K562 (cell line): Measurements from ENCODE around the gene PTPRM. TPM values are rescaled to one million over a fixed set of nuclear protein-coding genes. Genes with fewer than 3 reads are reported as not detected.

Source experiments
- ATAC-seq: fragments of 200-7000 bp; cut with Tn5 transposase; 3 replicates; pipeline ENCODE4 v1.9.1; 2020; ENCODE audit warnings: moderate library complexity
- BruUV-seq: library from RNA; stranded (reverse); fragments of 400-500 nt; replicated peaks from 2 replicates; lab custom pipeline; 2021; lab: Mats Ljungman, UMichigan
- CTCF ChIA-PET: fragments of 300-600 bp; formaldehyde crosslinking; extraction: SDS; loops from one replicate; lab custom pipeline; 2021; ENCODE audit warnings: low intra/inter-chr PET ratio; lab: Yijun Ruan, JAX
- POLR2A ChIA-PET: fragments of 300-600, 350-650 bp; sonication (Branson Sonifier 250); formaldehyde crosslinking; extraction: SDS; loops from one replicate; lab custom pipeline; 2021; ENCODE audit warnings: antibody characterized with exemption, inconsistent platforms; lab: Yijun Ruan, JAX
- DNase-seq, 4 experiments: peaks; one replicate each; pipeline versions ENCODE4 v3.0.0 to v3.0.0-alpha.2; 2011 to 2018; ENCODE audit warnings: low spot score in 3 of 4, mixed read lengths in 3 of 4; ENCODE audit errors: extremely low read depth in 1 of 4
- FAIRE-seq: peaks from 2 replicates; lab custom pipeline; 2011; peaks lifted over from hg19 to GRCh38; lab: Jason Lieb, UNC
- H2AFZ ChIP-seq: 2 replicates; pipeline ENCODE4 v1.6.0; 2011; ENCODE audit warnings: low read depth, low read length, control low read depth, inconsistent platforms
- H3K27ac ChIP-seq: fragments of 200-600 bp; 3 replicates; pipeline ENCODE4 v1.8.0; 2011; ENCODE audit warnings: low read depth, mild to moderate bottlenecking, control low read depth, inconsistent platforms, low read length, moderate library complexity, mixed read lengths; ENCODE audit errors: extremely low read depth
- H3K27me3 ChIP-seq, 2 experiments: fragments of 300-600 bp in 1 of 2; 2 replicates in 1 of 2; 3 replicates in 1 of 2; pipeline versions ENCODE4 v1.6.0 to v1.8.0; 2011; ENCODE audit warnings: inconsistent platforms in 2 of 2, low read length in 2 of 2, mild to moderate bottlenecking in 1 of 2, mixed read lengths in 1 of 2, moderate library complexity in 1 of 2; ENCODE audit not compliant: control insufficient read depth in 2 of 2, insufficient read depth in 2 of 2
- H3K36me3 ChIP-seq: fragments of 300-600 bp; 3 replicates; pipeline ENCODE4 v1.8.0; 2011; ENCODE audit warnings: mild to moderate bottlenecking, low read length, inconsistent platforms; ENCODE audit not compliant: control insufficient read depth, insufficient read depth
- H3K4me1 ChIP-seq, 2 experiments: fragments of 200-600 bp in 1 of 2; replicated peaks in 1 of 2; 2 replicates in 1 of 2; 3 replicates in 1 of 2; pipeline versions ENCODE4 v1.5.1 to v1.8.0; 2011; ENCODE audit warnings: inconsistent platforms in 2 of 2, low read length in 2 of 2, mild to moderate bottlenecking in 1 of 2, mixed read lengths in 1 of 2, moderate library complexity in 1 of 2; ENCODE audit not compliant: control insufficient read depth in 2 of 2, insufficient read depth in 2 of 2
- H3K4me2 ChIP-seq: 2 replicates; pipeline ENCODE4 v1.6.1; 2011; ENCODE audit warnings: low read length, control low read depth, inconsistent platforms, mixed read lengths; ENCODE audit not compliant: insufficient read depth
- H3K4me3 ChIP-seq: fragments of 200-600 bp; sonication (generic), shearing (Covaris generic); 2 replicates; pipeline ENCODE4 v1.5.1; 2016; ENCODE audit warnings: control low read depth, inconsistent platforms
- H3K79me2 ChIP-seq: fragments of 200-600 bp; 3 replicates; pipeline ENCODE4 v1.8.0; 2011; ENCODE audit warnings: low read length, inconsistent platforms; ENCODE audit not compliant: control insufficient read depth, insufficient read depth
- H3K9ac ChIP-seq, 2 experiments: 2 replicates each; pipeline versions ENCODE4 v1.6.0 to v1.6.1; 2011; ENCODE audit warnings: low read depth in 2 of 2, low read length in 2 of 2, control low read depth in 1 of 2, inconsistent platforms in 1 of 2, mild to moderate bottlenecking in 1 of 2, mixed read lengths in 1 of 2; ENCODE audit not compliant: insufficient read depth in 1 of 2
- H3K9me1 ChIP-seq: one replicate; pipeline ENCODE4 v1.6.0; 2011; ENCODE audit warnings: inconsistent platforms, mild to moderate bottlenecking, low read length, moderate library complexity; ENCODE audit not compliant: control insufficient read depth, insufficient read depth
- H3K9me3 ChIP-seq: replicated peaks from 2 replicates; pipeline ENCODE4 v1.5.1; 2011; ENCODE audit warnings: low read depth, low read length, inconsistent platforms; ENCODE audit not compliant: control insufficient read depth, insufficient read depth
- H4K20me1 ChIP-seq: replicated peaks from 2 replicates; pipeline ENCODE4 v1.6.1; 2011; ENCODE audit warnings: low read length, inconsistent platforms, mixed read lengths; ENCODE audit not compliant: control insufficient read depth, insufficient read depth
- BCLAF1 ChIP-seq, 2 experiments: fragments of 450-650 bp in 1 of 2; IDR thresholded peaks; 2 replicates each; pipeline ENCODE4 v1.6.1; 2011 to 2017; ENCODE audit warnings: low read depth in 2 of 2, antibody characterized with exemption in 1 of 2, borderline replicate concordance in 1 of 2, low read length in 1 of 2, mild to moderate bottlenecking in 1 of 2, mixed read lengths in 1 of 2; ENCODE audit not compliant: control insufficient read depth in 1 of 2
- BRD9 ChIP-seq: fragments of 450-650 bp; IDR thresholded peaks from 2 replicates; pipeline ENCODE4 v1.6.1; 2018; ENCODE audit warnings: low read depth; ENCODE audit not compliant: partially characterized antibody
- EZH2 ChIP-seq: IDR thresholded peaks from 2 replicates; pipeline ENCODE4 v1.6.1; 2012; ENCODE audit warnings: low read depth, mild to moderate bottlenecking, inconsistent platforms, low read length, borderline replicate concordance
- FOXK2 ChIP-seq, 2 experiments: fragments of 450-650 bp; IDR thresholded peaks in 1 of 2; conservative IDR thresholded peaks in 1 of 2; 2 replicates each; pipeline ENCODE4 v1.6.1; 2016; ENCODE audit warnings: low read depth in 2 of 2, mild to moderate bottlenecking in 1 of 2
- FOXP1 ChIP-seq: sonication (generic); formaldehyde crosslinking; IDR thresholded peaks from 2 replicates; pipeline ENCODE4 v1.8.0; 2022; ENCODE audit warnings: mild to moderate bottlenecking, missing genetic modification reagents
- GABPB2 ChIP-seq: fragments of 250-450 bp; sonication (Bioruptor Pico); conservative IDR thresholded peaks from 2 replicates; pipeline ENCODE4 v1.5.1; 2021; ENCODE audit warnings: mild to moderate bottlenecking
- HDAC8 ChIP-seq: fragments of 450-650 bp; IDR thresholded peaks from 2 replicates; pipeline ENCODE4 v1.6.1; 2016; ENCODE audit warnings: mild to moderate bottlenecking, missing genetic modification characterization, moderate library complexity, missing compliant biosample characterization
- HMGN3 ChIP-seq: IDR thresholded peaks from 2 replicates; pipeline ENCODE4 v1.6.1; 2011; ENCODE audit warnings: borderline replicate concordance, low read depth, mild to moderate bottlenecking, mixed read lengths, low read length; ENCODE audit not compliant: insufficient read length; ENCODE audit errors: extremely low read depth
- NCOA4 ChIP-seq: fragments of 450-650 bp; IDR thresholded peaks from 2 replicates; pipeline ENCODE4 v1.6.1; 2018; ENCODE audit warnings: mild to moderate bottlenecking; ENCODE audit not compliant: partially characterized antibody
- NUFIP1 ChIP-seq: fragments of 450-650 bp; IDR thresholded peaks from 2 replicates; pipeline ENCODE4 v1.6.1; 2018; ENCODE audit not compliant: partially characterized antibody
- STAT6 ChIP-seq: sonication (generic); formaldehyde crosslinking; IDR thresholded peaks from 2 replicates; pipeline ENCODE4 v1.8.1; 2023; ENCODE audit warnings: mild to moderate bottlenecking, missing genetic modification reagents
- TEAD2 ChIP-seq: fragments of 450-650 bp; IDR thresholded peaks from 2 replicates; pipeline ENCODE4 v1.6.1; 2016; ENCODE audit warnings: missing genetic modification characterization, control low read depth, missing compliant biosample characterization
- VEZF1 ChIP-seq: fragments of 200-800 bp; sonication (Bioruptor generic); IDR thresholded peaks from 2 replicates; pipeline ENCODE4 v1.6.1; 2017; ENCODE audit warnings: missing genetic modification characterization, missing compliant biosample characterization
- ZNF436 ChIP-seq: fragments of 250-450, 450-650 bp; sonication (Bioruptor Pico); formaldehyde crosslinking; IDR thresholded peaks from 2 replicates; pipeline ENCODE4 v1.7.0; 2020; ENCODE audit warnings: mild to moderate bottlenecking
- ZNF57 ChIP-seq: fragments of 450-650 bp; formaldehyde crosslinking; IDR thresholded peaks from 2 replicates; pipeline ENCODE4 v1.4.0; 2020; ENCODE audit warnings: mild to moderate bottlenecking, moderate library complexity
- WGBS: fragments of 100-300 bp; shearing (Covaris generic); methylation state at CpG from one replicate; pipeline ENCODE4 v1.1.6; 2016; ENCODE audit warnings: low coverage, mixed read lengths; ENCODE audit not compliant: insufficient coverage; ENCODE audit errors: missing lambda C conversion rate; 5-methylcytosine and 5-hydroxymethylcytosine counted together
- in situ Hi-C: fragments of 300-500 bp; cut with MboI; formaldehyde crosslinking; loops from 4 replicates; pipeline ENCODE4 v1.15.0; 2018; ENCODE audit warnings: inconsistent platforms, mixed read lengths
- intact Hi-C: fragments of 100-400 bp; cut with micrococcal nuclease; formaldehyde crosslinking; loops from 2 replicates; pipeline ENCODE4 v1.14.2; 2022
- polyA plus RNA-seq, 8 experiments: library from polyadenylated mRNA; depleted of rRNA in 4 of 8; stranded (reverse) in 5 of 8; unstranded in 3 of 8; fragments of >200 nt; fragmentation: Nextera tagmentation in 2 of 8; fragmentation: Illumina TruSeq in 1 of 8; extraction: Ambion mirVana in 2 of 8; extraction: Trizol in 1 of 8; gene quantifications; 2 replicates each; pipeline versions ENCODE4 v1.2.1 to v1.2.3, GENCODE V29; 2011 to 2014; ENCODE audit warnings: inconsistent platforms in 1 of 8, missing spikeins in 1 of 8
- total RNA-seq, 7 experiments: library from RNA; depleted of rRNA in 6 of 7; stranded (reverse); fragments of >200 nt in 6 of 7; fragmentation: Illumina TruSeq in 2 of 7; extraction: Trizol in 2 of 7; gene quantifications; 2 replicates each; pipeline versions ENCODE4 v1.2.1 to v1.2.3, GENCODE V29; 2011 to 2021; ENCODE audit warnings: low replicate concordance in 1 of 7

PTPRM gene
- total and polyA plus RNA-seq, 9 of the 15 experiments (the other 6 are each of a cell fraction or from before 2014, with no cell fraction given) = 0.03 to 0.16 (median 0.08) TPM; not detected in 3

GRCh38 chr18:8030201-8030600 is 463.1 kb downstream of the PTPRM start (continued):
- no peak for TF ChIP-seq TEAD2 (tag)
- no peak for TF ChIP-seq STAT6 (CRISPR knock-in tag)
- TF ChIP-seq EZH2 = no peak
- TF ChIP-seq FOXK2 (conservative IDR thresholded peaks at IDR 0.05 in 1 of 2, IDR thresholded peaks at IDR 0.05 in 1 of 2; ENCODE audit: low read depth in 2 of 2) = no peak

- no peak overlapping the region for H3K4me3 ChIP-seq
- no peak overlapping the region for H2AFZ ChIP-seq
- FAIRE-seq = no peak
- H3K9me3 ChIP-seq = no peaks in the 10 kb centered on the region
- no peaks in the 10 kb centered on the region for H4K20me1 ChIP-seq
- no TSS peak for BruUV-seq
- H3K79me2 ChIP-seq = no peaks in the 10 kb centered on the region
- DNase-seq = no peak
- H3K27me3 ChIP-seq = no peaks in the 10 kb centered on the region
- 0% methylated on average over 3 of the region's 3 CpGs for WGBS
- intact Hi-C loops (no loop called here), in situ Hi-C loops (no loop called here)
- H3K9ac ChIP-seq = no peak overlapping the region
- H3K4me1 ChIP-seq = no peaks in the 10 kb centered on the region
- ChIA-PET CTCF (no interaction called here), POLR2A (no interaction called here)
- no peak for ATAC-seq
- H3K36me3 ChIP-seq = no peaks in the 10 kb centered on the region
- H3K9me1 ChIP-seq = no peaks in the 10 kb centered on the region
- H3K4me2 ChIP-seq = no peak overlapping the region
- H3K27ac ChIP-seq = no peak overlapping the region
- TF ChIP-seq HDAC8 (tag) = no peak
- TF ChIP-seq ZNF57 (CRISPR knock-in tag) = no peak
- TF ChIP-seq HMGN3 = no peak
- TF ChIP-seq NCOA4 = no peak
- TF ChIP-seq FOXP1 (CRISPR knock-in tag) = no peak
- no peak for TF ChIP-seq BCLAF1 (IDR thresholded peaks at IDR 0.05; ENCODE audit: borderline replicate concordance in 1 of 2, control insufficient read depth in 1 of 2, low read depth in 2 of 2, low read length in 1 of 2)
- no peak for TF ChIP-seq GABPB2 (CRISPR knock-in tag)
- no peak for TF ChIP-seq VEZF1 (CRISPR knock-in tag)
- no peak for TF ChIP-seq NUFIP1
- TF ChIP-seq ZNF436 = no peak
- TF ChIP-seq BRD9 = no peak
These were observed 464.4 kb downstream of the PTPRM start for GRCh38 chr18:8031496-8031895.
